Thymus (tissue), 11 donors: ENCODE measurements around the gene PRKAG1. TPM values are rescaled to one million over a fixed set of nuclear protein-coding genes. Genes with fewer than 3 reads are reported as not detected.

Experiments
- DNase-seq, 9 donors: peaks; one replicate each; pipeline ENCODE4 v3.0.0-alpha.2; 2013; ENCODE audit warnings: low spot score in 9 of 9, low read depth in 6 of 9, missing footprints in 1 of 9
- H3K27ac ChIP-seq, 2 donors: one replicate each; pipeline ENCODE4 v1.5.1; 2013; ENCODE audit warnings: control low read depth in 1 of 2, low read depth in 1 of 2, low read length in 1 of 2, mild to moderate bottlenecking in 1 of 2, moderate library complexity in 1 of 2
- H3K27me3 ChIP-seq, 2 donors: one replicate each; pipeline ENCODE4 v1.5.1; 2013; ENCODE audit warnings: low read length in 1 of 2; ENCODE audit not compliant: control insufficient read depth in 2 of 2, insufficient read depth in 1 of 2
- H3K36me3 ChIP-seq, 2 donors: one replicate each; pipeline ENCODE4 v1.5.1; 2013; ENCODE audit warnings: low read length in 1 of 2, mild to moderate bottlenecking in 1 of 2, moderate library complexity in 1 of 2; ENCODE audit not compliant: control insufficient read depth in 2 of 2, insufficient read depth in 2 of 2
- H3K4me1 ChIP-seq, 2 donors: one replicate each; pipeline ENCODE4 v1.5.1; 2013; ENCODE audit warnings: low read length in 2 of 2; ENCODE audit not compliant: control insufficient read depth in 2 of 2, insufficient read depth in 2 of 2
- H3K4me3 ChIP-seq, 2 donors: one replicate each; pipeline ENCODE4 v1.5.1; 2013; ENCODE audit warnings: low read length in 2 of 2, control low read depth in 1 of 2, mild to moderate bottlenecking in 1 of 2
- H3K9me3 ChIP-seq, 2 donors: one replicate each; pipeline ENCODE4 v1.5.1; 2013; ENCODE audit warnings: low read length in 1 of 2, mild to moderate bottlenecking in 1 of 2; ENCODE audit not compliant: control insufficient read depth in 2 of 2, insufficient read depth in 1 of 2
- WGBS: extraction: QIAGEN DNeasy Blood & Tissue Kit; methylation state at CpG from one replicate; pipeline ENCODE4 v1.1.7; 2013; 5-methylcytosine and 5-hydroxymethylcytosine counted together
- polyA plus RNA-seq: library from polyadenylated mRNA; stranded (reverse); fragments of 200-250 nt; gene quantifications from one replicate; pipeline ENCODE4 v1.2.3, GENCODE V29; 2013
- total RNA-seq: library from RNA; stranded (reverse); fragments of 120-200 nt; gene quantifications from one replicate; pipeline ENCODE4 v1.2.4, GENCODE V29; 2013
- donor health status: healthy.

Gene PRKAG1
- total and polyA plus RNA-seq, 2 donors = 58.5 to 65.3 TPM

DNA sequence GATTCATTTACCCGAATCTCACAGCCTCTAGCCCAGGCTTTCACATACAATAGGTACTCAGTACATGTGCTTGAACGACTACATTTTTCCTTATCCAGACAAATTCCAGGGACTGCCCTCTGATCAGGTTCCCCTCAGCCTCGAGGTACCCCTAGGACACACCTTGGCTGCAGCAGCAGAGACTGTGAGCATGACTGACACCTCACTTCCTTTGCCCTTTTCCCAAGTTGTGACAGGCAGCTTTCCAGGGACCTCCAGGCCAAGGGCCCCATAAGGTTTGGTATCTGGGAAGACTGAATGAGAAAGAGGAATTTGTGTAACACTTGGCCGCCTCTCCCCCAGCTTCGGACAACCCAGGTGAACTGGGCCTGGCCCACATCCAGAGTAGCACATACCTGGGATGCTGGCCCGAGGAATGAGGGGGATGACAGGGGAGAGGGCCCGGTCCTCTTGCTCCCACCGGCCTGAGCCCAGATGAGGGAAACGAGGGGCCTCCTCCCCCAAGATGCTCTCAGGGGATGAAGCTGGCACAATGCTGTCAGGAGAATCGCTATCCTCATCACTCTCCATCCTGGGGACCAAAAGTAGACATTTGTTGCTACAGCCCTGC, 10.2 kb upstream of the PRKAG1 start:
- Histone ChIP-seq H3K27ac (no peak overlapping the region), H3K36me3 (peaks cover 89 to 99% of the 10 kb centered on the region in 2 donors)

GRCh38 chr12:49027846-49028555, 9.4 kb upstream of the PRKAG1 start:
- H3K4me3 ChIP-seq = no peak overlapping the region
- no peaks in the 10 kb centered on the region for H3K4me1 ChIP-seq
- no peaks in the 10 kb centered on the region for H3K27me3 ChIP-seq
- no peak for DNase-seq
- no peak overlapping the region for H3K27ac ChIP-seq
- H3K36me3 ChIP-seq = peaks cover 86 to 99% of the 10 kb centered on the region in 2 donors
- WGBS = 97% methylated on average over 9 of the region's 9 CpGs
- no peaks in the 10 kb centered on the region for H3K9me3 ChIP-seq

More for the DNA sequence above, 10.2 kb upstream of the PRKAG1 start:
- WGBS = 96% methylated on average over 10 of the region's 10 CpGs
- no peaks in the 10 kb centered on the region for H3K9me3 ChIP-seq
- no peak overlapping the region for H3K4me3 ChIP-seq
- no peak for DNase-seq
- no peaks in the 10 kb centered on the region for H3K4me1 ChIP-seq
- no peaks in the 10 kb centered on the region for H3K27me3 ChIP-seq

GRCh38 chr12:49026678-49027480, 8.3 kb upstream of the PRKAG1 start:
- 98% methylated on average over 26 of the region's 26 CpGs for WGBS
- no peaks in the 10 kb centered on the region for H3K4me1 ChIP-seq
- H3K27ac ChIP-seq = no peak overlapping the region
- DNase-seq = no peak
- no peaks in the 10 kb centered on the region for H3K27me3 ChIP-seq
- no peaks in the 10 kb centered on the region for H3K9me3 ChIP-seq
- peaks cover 86 to 99% of the 10 kb centered on the region in 2 donors for H3K36me3 ChIP-seq
- H3K4me3 ChIP-seq = no peak overlapping the region

- 98% methylated on average over 21 of the region's 21 CpGs for WGBS
- Histone ChIP-seq H3K27ac (no peak overlapping the region), H3K36me3 (peaks cover 86 to 99% of the 10 kb centered on the region in 2 donors), H3K4me3 (no peak overlapping the region), H3K9me3 (no peaks in the 10 kb centered on the region), H3K27me3 (no peaks in the 10 kb centered on the region), H3K4me1 (no peaks in the 10 kb centered on the region)
- DNase-seq = no peak
Observed at GRCh38 chr12:49026101-49026500, 7.5 kb upstream of the PRKAG1 start.

- Histone ChIP-seq H3K36me3 (peaks cover 86 to 98% of the 10 kb centered on the region in 2 donors), H3K27ac (no peak overlapping the region), H3K9me3 (no peaks in the 10 kb centered on the region), H3K4me3 (no peak overlapping the region), H3K27me3 (no peaks in the 10 kb centered on the region), H3K4me1 (no peaks in the 10 kb centered on the region)
- DNase-seq = no peak
- 97% methylated on average over 4 of the region's 4 CpGs for WGBS
Observed at GRCh38 chr12:49025463-49025862, 6.9 kb upstream of the PRKAG1 start.

GRCh38 chr12:49024543-49024942, 6.0 kb upstream of the PRKAG1 start:
- Histone ChIP-seq H3K27ac (no peak overlapping the region), H3K27me3 (no peaks in the 10 kb centered on the region), H3K4me3 (no peak overlapping the region), H3K36me3 (peaks cover 78 to 89% of the 10 kb centered on the region in 2 donors), H3K9me3 (no peaks in the 10 kb centered on the region), H3K4me1 (peaks cover 2 to 6% of the 10 kb centered on the region in 2 donors)
- WGBS = 98% methylated on average over 12 of the region's 12 CpGs
- DNase-seq = no peak

- peaks cover 4 to 13% of the 10 kb centered on the region in 2 donors for H3K4me1 ChIP-seq
- H3K4me3 ChIP-seq = no peak overlapping the region
- no peaks in the 10 kb centered on the region for H3K27me3 ChIP-seq
- H3K27ac ChIP-seq = no peak overlapping the region
- DNase-seq = no peak
- 97% methylated on average over 2 of the region's 2 CpGs for WGBS
- H3K36me3 ChIP-seq = peaks cover 74 to 82% of the 10 kb centered on the region in 2 donors
- H3K9me3 ChIP-seq = no peaks in the 10 kb centered on the region
Observed at GRCh38 chr12:49023812-49024211, 5.2 kb upstream of the PRKAG1 start.

- peaks cover 62 to 70% of the 10 kb centered on the region in 2 donors for H3K36me3 ChIP-seq
- WGBS = 98% methylated on average over 15 of the region's 15 CpGs
- DNase-seq = no peak
- H3K27ac ChIP-seq = no peak overlapping the region
- H3K4me1 ChIP-seq = peaks cover 8 to 18% of the 10 kb centered on the region in 2 donors
- H3K4me3 ChIP-seq = no peak overlapping the region
- H3K9me3 ChIP-seq = no peaks in the 10 kb centered on the region
- no peaks in the 10 kb centered on the region for H3K27me3 ChIP-seq
Observed at GRCh38 chr12:49022558-49023178, 4.1 kb upstream of the PRKAG1 start.
